Activated CD4-positive, alpha-beta T cell treated with anti-CD3 and anti-CD28 coated beads, Interleukin-2, amount 10 ng/mL, durations not matched to agents 7 days and 5 days (primary cell): ENCODE data around the gene PLCB3. TPM values are rescaled to one million over a fixed set of nuclear protein-coding genes. Genes with fewer than 3 reads are reported as not detected.
A peak's percentile ranks its signal among the peaks of the same experiment; 100 is the strongest.

Experiments used
- CTCF ChIA-PET: fragments of 350-600 bp; sonication (Branson Sonifier 250); formaldehyde crosslinking; loops from one replicate; lab custom pipeline; 2021; ENCODE audit warnings: antibody characterized with exemption; lab: Charles Lee
- POLR2A ChIA-PET: fragments of 350-600 bp; sonication (Branson Sonifier 250); formaldehyde crosslinking; loops from one replicate; lab custom pipeline; 2021; ENCODE audit warnings: antibody characterized with exemption; lab: Charles Lee
- DNase-seq: peaks from one replicate; pipeline ENCODE4 v3.0.0-alpha.2; 2020
- H3K27ac Mint-ChIP-seq: one replicate; pipeline ENCODE4 v1.8.0; 2021; ENCODE audit warnings: mild to moderate bottlenecking, moderate library complexity, mixed read lengths
- H3K27me3 Mint-ChIP-seq: one replicate; pipeline ENCODE4 v1.8.0; 2021; ENCODE audit warnings: mixed read lengths
- H3K36me3 Mint-ChIP-seq: one replicate; pipeline ENCODE4 v1.8.0; 2021; ENCODE audit warnings: low read depth, mixed read lengths
- H3K4me1 Mint-ChIP-seq: one replicate; pipeline ENCODE4 v1.8.0; 2021; ENCODE audit warnings: mixed read lengths
- H3K4me3 Mint-ChIP-seq: one replicate; pipeline ENCODE4 v1.8.0; 2021; ENCODE audit warnings: mild to moderate bottlenecking, moderate library complexity, mixed read lengths
- H3K9me3 Mint-ChIP-seq: one replicate; pipeline ENCODE4 v1.8.0; 2021; ENCODE audit warnings: mixed read lengths
- total RNA-seq, 2 experiments: library from RNA; stranded (reverse); gene quantifications; one replicate each; pipeline ENCODE4 v1.2.3, GENCODE V29; 2021

Gene PLCB3
- total RNA-seq, 2 experiments from 2014 or later = 11.6 to 12.4 TPM

GRCh38 chr11:64276653-64277431 is 25.5 kb downstream of the PLCB3 start:
- ChIA-PET CTCF (interaction anchor here (1.0 to 1.5 kb wide), 8 partner anchors 8 to 56 kb away, joined by 3 to 4 read pairs (median 3); no protein-coding TSS in a partner anchor), POLR2A (no interaction called here)
- Mint-ChIP-seq H3K4me1 (peaks cover 12% of the 10 kb centered on the region), H3K4me3 (no peak overlapping the region), H3K36me3 (peaks cover 19% of the 10 kb centered on the region), H3K9me3 (no peaks in the 10 kb centered on the region), H3K27me3 (no peaks in the 10 kb centered on the region), H3K27ac (peak overlapping the region; percentile 13)
- DNase-seq = no peak

- Mint-ChIP-seq H3K4me1 (peaks cover 16% of the 10 kb centered on the region), H3K9me3 (no peaks in the 10 kb centered on the region), H3K27me3 (no peaks in the 10 kb centered on the region), H3K36me3 (peaks cover 25% of the 10 kb centered on the region), H3K4me3 (no peak overlapping the region), H3K27ac (no peak overlapping the region)
- DNase-seq = no peak
- CTCF ChIA-PET = interaction anchor here (0.7 to 10.4 kb wide), 3 partner anchors 10 to 28 kb away, joined by 3 to 92 read pairs (median 3); partner anchors contain the start of genes CATSPERZ and ESRRA
- POLR2A ChIA-PET = no interaction called here
Measured at GRCh38 chr11:64278576-64279190, 27.4 kb downstream of the PLCB3 start.

GRCh38 chr11:64281957-64282770 is 30.8 kb downstream of the PLCB3 start:
- ChIA-PET POLR2A (no interaction called here), CTCF (interaction anchor here (1.2 to 10.4 kb wide), 6 partner anchors 8 to 75 kb away, joined by 3 to 92 read pairs (median 10); partner anchors contain the start of genes CATSPERZ, ESRRA, FERMT3 and PLCB3)
- no peak for DNase-seq
- Mint-ChIP-seq H3K4me3 (no peak overlapping the region), H3K9me3 (no peaks in the 10 kb centered on the region), H3K27ac (peak overlapping the region; percentile 46), H3K27me3 (no peaks in the 10 kb centered on the region), H3K4me1 (peaks cover 28% of the 10 kb centered on the region), H3K36me3 (peaks cover 20% of the 10 kb centered on the region)

- no peak for DNase-seq
- peaks cover 20% of the 10 kb centered on the region for H3K36me3 Mint-ChIP-seq
- H3K27ac Mint-ChIP-seq = peak overlapping the region; percentile 61
- no peaks in the 10 kb centered on the region for H3K9me3 Mint-ChIP-seq
- H3K4me1 Mint-ChIP-seq = peaks cover 30% of the 10 kb centered on the region
- no peaks in the 10 kb centered on the region for H3K27me3 Mint-ChIP-seq
- ChIA-PET POLR2A (no interaction called here), CTCF (interaction anchor here (0.8 to 10.4 kb wide), 7 partner anchors 9 to 79 kb away, joined by 3 to 92 read pairs (median 5); partner anchors contain the start of genes CATSPERZ, ESRRA, FERMT3 and PLCB3)
- H3K4me3 Mint-ChIP-seq = peak overlapping the region; percentile 82
Measured at GRCh38 chr11:64283092-64283491, 31.8 kb downstream of the PLCB3 start.

GRCh38 chr11:64284048-64284961 is 33.0 kb downstream of the PLCB3 start, which contains the start of gene BAD:
Gene BAD (minus strand): TSS chr11:64284665. CDS start chr11:64284368, 297 bp downstream.
- DNase-seq = peak; percentile 95
- H3K9me3 Mint-ChIP-seq = no peaks in the 10 kb centered on the region
- peaks cover 1% of the 10 kb centered on the region for H3K27me3 Mint-ChIP-seq
- ChIA-PET CTCF (interaction anchor here (0.6 to 10.4 kb wide), 14 partner anchors 8 to 80 kb away, joined by 3 to 92 read pairs (median 4); partner anchors contain the start of genes CATSPERZ, ESRRA, FERMT3 and PLCB3), POLR2A (interaction anchor here (1.0 to 1.2 kb wide), 2 partner anchors 15 to 33 kb away, joined by 4 to 5 read pairs; partner anchors contain the start of genes PRDX5 and TRMT112)
- peaks cover 14% of the 10 kb centered on the region for H3K36me3 Mint-ChIP-seq
- peak within 1 kb of the TSS; percentile 82 for H3K4me3 Mint-ChIP-seq
- H3K4me1 Mint-ChIP-seq = peaks cover 30% of the 10 kb centered on the region
- peak within 1 kb of the TSS; percentile 91 for H3K27ac Mint-ChIP-seq

GRCh38 chr11:64284962-64285884 is 33.9 kb downstream of the PLCB3 start, which contains the start of gene GPR137:
Gene GPR137 (plus strand): TSS chr11:64285848. CDS start chr11:64286525, 677 bp downstream.
- H3K9me3 Mint-ChIP-seq = no peaks in the 10 kb centered on the region
- CTCF ChIA-PET = interaction anchor here (0.7 to 10.4 kb wide), 11 partner anchors 9 to 81 kb away, joined by 3 to 92 read pairs (median 6); partner anchors contain the start of genes CATSPERZ, ESRRA and PLCB3

GRCh38 chr11:64285885-64286800 is 34.8 kb downstream of the PLCB3 start:
- Mint-ChIP-seq H3K4me3 (peak overlapping the region; percentile 83), H3K4me1 (peaks cover 34% of the 10 kb centered on the region), H3K27ac (peak overlapping the region; percentile 77), H3K27me3 (peaks cover 13% of the 10 kb centered on the region), H3K9me3 (no peaks in the 10 kb centered on the region), H3K36me3 (peaks cover 14% of the 10 kb centered on the region)
- ChIA-PET CTCF (interaction anchor here (0.5 to 10.4 kb wide), 6 partner anchors 12 to 1016 kb away, joined by 4 to 92 read pairs (median 8); partner anchors contain the start of genes CATSPERZ and ESRRA), POLR2A (interaction anchor here (0.6 kb wide), 1 partner anchor 35 kb away, joined by 3 read pairs; no protein-coding TSS in a partner anchor)
- peak; percentile 48 for DNase-seq

More at GRCh38 chr11:64284962-64285884, 33.9 kb downstream of the PLCB3 start, which contains the start of gene GPR137:
- H3K27me3 Mint-ChIP-seq = peaks cover 4% of the 10 kb centered on the region
- H3K27ac Mint-ChIP-seq = peak within 1 kb of the TSS; percentile 91
- H3K4me3 Mint-ChIP-seq = peak within 1 kb of the TSS; percentile 83
- peaks cover 30% of the 10 kb centered on the region for H3K4me1 Mint-ChIP-seq
- peaks cover 14% of the 10 kb centered on the region for H3K36me3 Mint-ChIP-seq
- POLR2A ChIA-PET = interaction anchor here (0.6 to 1.2 kb wide), 3 partner anchors 16 to 34 kb away, joined by 3 to 5 read pairs (median 4); partner anchors contain the start of genes PRDX5 and TRMT112
- DNase-seq = peak; percentile 88

- peaks cover 13% of the 10 kb centered on the region for H3K27me3 Mint-ChIP-seq
- peaks cover 30% of the 10 kb centered on the region for H3K4me1 Mint-ChIP-seq
- peak overlapping the region; percentile 77 for H3K27ac Mint-ChIP-seq
- no peaks in the 10 kb centered on the region for H3K9me3 Mint-ChIP-seq
- peak overlapping the region; percentile 83 for H3K4me3 Mint-ChIP-seq
- CTCF ChIA-PET = interaction anchor here (0.5 to 10.4 kb wide), 6 partner anchors 8 to 1015 kb away, joined by 4 to 92 read pairs (median 6); partner anchors contain the start of genes CATSPERZ and ESRRA
- peaks cover 10% of the 10 kb centered on the region for H3K36me3 Mint-ChIP-seq
- POLR2A ChIA-PET = no interaction called here
- DNase-seq = no peak
Measured at GRCh38 chr11:64286801-64287159, 35.5 kb downstream of the PLCB3 start.

GRCh38 chr11:64287676-64288352 is 36.5 kb downstream of the PLCB3 start:
- no peaks in the 10 kb centered on the region for H3K9me3 Mint-ChIP-seq
- ChIA-PET CTCF (interaction anchor here (10.4 kb wide), 1 partner anchor 15 kb away, joined by 92 read pairs; the partner anchor contains the start of genes CATSPERZ and ESRRA), POLR2A (no interaction called here)
- peak overlapping the region; percentile 15 for H3K4me3 Mint-ChIP-seq
- peaks cover 17% of the 10 kb centered on the region for H3K27me3 Mint-ChIP-seq
- peaks cover 30% of the 10 kb centered on the region for H3K4me1 Mint-ChIP-seq
- peaks cover 7% of the 10 kb centered on the region for H3K36me3 Mint-ChIP-seq
- no peak for DNase-seq
- H3K27ac Mint-ChIP-seq = no peak overlapping the region
